Mucosa of descending colon (tissue), 3 donors: ENCODE measurements around the gene HPSE2. TPM values are rescaled to one million over a fixed set of nuclear protein-coding genes. Genes with fewer than 3 reads are reported as not detected.

Source experiments
- ATAC-seq: fragments of 200-7000 bp; cut with Tn5 transposase; one replicate; pipeline ENCODE4 v1.9.1; 2020; ENCODE audit warnings: mild to moderate bottlenecking, moderate library complexity
- DNase-seq, 3 donors: peaks; one replicate each; pipeline ENCODE4 v3.0.0-alpha.2; 2020
- H3K36me3 ChIP-seq: fragments of 200-600 bp; one replicate; pipeline ENCODE4 v1.8.0; 2021; ENCODE audit warnings: low read depth, mild to moderate bottlenecking
- H3K4me1 ChIP-seq: fragments of 200-600 bp; one replicate; pipeline ENCODE4 v1.8.0; 2021; ENCODE audit warnings: low read depth, mild to moderate bottlenecking
- H3K4me3 ChIP-seq: fragments of 200-600 bp; one replicate; pipeline ENCODE4 v1.8.0; 2021; ENCODE audit warnings: mild to moderate bottlenecking
- H3K9me3 ChIP-seq: fragments of 200-600 bp; one replicate; pipeline ENCODE4 v1.8.0; 2021; ENCODE audit warnings: mild to moderate bottlenecking
- CTCF ChIP-seq: fragments of 200-600 bp; IDR thresholded peaks from one replicate; pipeline ENCODE4 v1.8.0; 2022; ENCODE audit warnings: antibody characterized with exemption, mild to moderate bottlenecking
- intact Hi-C, 2 donors: fragments of 100-400 bp; cut with DNase I in 1 of 2; cut with micrococcal nuclease in 1 of 2; formaldehyde crosslinking; loops; one replicate each; pipeline versions ENCODE4 v1.11.0 to v1.11.1; 2022; cut with DNase I, micrococcal nuclease
- total RNA-seq, 3 donors: library from RNA; stranded (reverse); fragmentation: NEBNext Ultra II Directional in 2 of 3; extraction: Animal tissue kit (Norgen Biotek cat#: 25700) in 2 of 3; gene quantifications; one replicate each; pipeline versions ENCODE4 v1.2.1 to v1.2.4, GENCODE V29; 2021 to 2023
- donor health status: DM: no; HTN: no; CAD: no; lungs with moderate emphysema.
- donor health status: DM: no; HTN: no; CAD: no.
- donor health status: DM: no; HTN: yes; CAD: no.

The HPSE2 gene
- total RNA-seq, 3 donors from 2014 or later: 1.3 to 3.7 (median 2.4) TPM

DNA sequence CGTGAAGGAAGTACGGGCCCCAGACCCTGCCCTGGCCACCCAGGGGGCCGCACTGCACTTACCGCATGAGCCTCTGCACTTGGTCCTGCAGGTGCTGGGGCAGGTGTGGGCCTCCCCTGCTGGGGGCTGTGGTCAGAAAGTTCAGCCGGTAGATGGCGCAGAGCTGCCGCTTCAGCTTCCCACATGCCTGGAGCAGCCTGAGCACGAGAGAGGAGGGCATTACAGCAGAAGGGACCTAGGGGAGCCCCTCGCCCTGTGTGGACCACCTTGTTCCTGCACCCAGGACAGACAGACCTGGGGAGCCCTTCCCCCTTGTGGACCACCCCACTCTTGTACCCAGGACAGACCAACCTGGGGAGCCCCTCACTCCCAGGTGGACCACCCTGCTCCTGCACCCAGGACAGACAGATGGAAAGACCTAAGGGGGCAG lies 811.9 kb downstream of the HPSE2 start:
- H3K9me3 ChIP-seq: no peaks in the 10 kb centered on the region
- ATAC-seq: no peak
- intact Hi-C loops: no loop called here
- no peak for TF ChIP-seq CTCF
- no peaks in the 10 kb centered on the region for H3K36me3 ChIP-seq
- no peak for DNase-seq
- no peak overlapping the region for H3K4me3 ChIP-seq
- no peaks in the 10 kb centered on the region for H3K4me1 ChIP-seq

DNA sequence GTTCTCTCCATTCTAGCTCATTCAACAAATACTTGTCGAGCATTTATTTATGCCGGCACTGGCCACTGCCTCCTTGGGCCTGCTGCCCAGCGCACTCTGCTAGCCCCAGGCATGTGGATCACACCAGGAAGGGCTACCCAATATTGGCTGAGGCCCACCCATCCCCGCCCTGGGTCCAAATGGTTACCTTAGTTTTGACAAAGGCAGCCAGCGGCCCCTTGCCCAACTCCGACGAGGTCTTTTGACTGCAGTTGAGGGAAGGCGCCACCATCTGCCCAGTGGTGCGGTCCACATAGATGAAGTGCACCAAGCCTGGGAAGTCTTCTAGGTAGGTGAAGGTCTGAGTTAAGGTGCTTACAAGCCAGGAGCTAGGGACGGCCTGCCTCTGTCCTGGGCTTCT lies 813.5 kb downstream of the HPSE2 start:
- ATAC-seq (no peak), DNase-seq (no peak)
- Histone ChIP-seq H3K4me3 (no peak overlapping the region), H3K36me3 (no peaks in the 10 kb centered on the region), H3K9me3 (no peaks in the 10 kb centered on the region), H3K4me1 (no peaks in the 10 kb centered on the region)
- intact Hi-C loops: no loop called here
- TF ChIP-seq CTCF: no peak

- no peak for DNase-seq
- H3K36me3 ChIP-seq: no peaks in the 10 kb centered on the region
These were observed 814.9 kb downstream of the HPSE2 start for GRCh38 chr10:98420786-98421185.

GRCh38 chr10:98419469-98420261 lies 816.0 kb downstream of the HPSE2 start:
- no peak for TF ChIP-seq CTCF
- H3K4me1 ChIP-seq: peaks cover 4% of the 10 kb centered on the region
- ATAC-seq: no peak
- no peaks in the 10 kb centered on the region for H3K36me3 ChIP-seq
- no peaks in the 10 kb centered on the region for H3K9me3 ChIP-seq
- intact Hi-C loops: no loop called here
- no peak overlapping the region for H3K4me3 ChIP-seq
- DNase-seq: no peak

More at GRCh38 chr10:98420786-98421185, 814.9 kb downstream of the HPSE2 start:
- no peak for ATAC-seq
- no peaks in the 10 kb centered on the region for H3K4me1 ChIP-seq
- no peak for TF ChIP-seq CTCF
- no peak overlapping the region for H3K4me3 ChIP-seq
- intact Hi-C loops: no loop called here
- no peaks in the 10 kb centered on the region for H3K9me3 ChIP-seq

GRCh38 chr10:98418665-98419468 lies 816.8 kb downstream of the HPSE2 start:
- Histone ChIP-seq H3K4me3 (no peak overlapping the region), H3K4me1 (peaks cover 11% of the 10 kb centered on the region), H3K9me3 (no peaks in the 10 kb centered on the region), H3K36me3 (no peaks in the 10 kb centered on the region)
- ATAC-seq (no peak), DNase-seq (peak in 1 of 3 donors; percentile 44)
- no peak for TF ChIP-seq CTCF
- intact Hi-C loops: no loop called here
